ENCODE measurements around the gene CDH7.

The CDH7 gene

GRCh38 chr18:65750389-65751154, at the start of gene CDH7:
Gene CDH7 (plus strand): TSS chr18:65751012. CDS start chr18:65762843, 11,831 bp downstream.
- DNase-seq (ENCODE audit: extremely low spot score, insufficient read length, low read depth) (no peak), FAIRE-seq (no peak)

- FAIRE-seq, result no peak
- DNase-seq (ENCODE audit: extremely low spot score, insufficient read length, low read depth), result no peak
These were observed 46.8 kb upstream of the CDH7 start for GRCh38 chr18:65704046-65704445.

GRCh38 chr18:65706646-65707045, 44.2 kb upstream of the CDH7 start:
- FAIRE-seq, result no peak
- no peak for DNase-seq (ENCODE audit: extremely low spot score, insufficient read length, low read depth)

GRCh38 chr18:65711493-65711892, 39.3 kb upstream of the CDH7 start:
- FAIRE-seq (no peak), DNase-seq (ENCODE audit: extremely low spot score, insufficient read length, low read depth) (no peak)

- no peak for DNase-seq (ENCODE audit: extremely low spot score, insufficient read length, low read depth)
- FAIRE-seq, result no peak
These were observed 29.2 kb upstream of the CDH7 start for GRCh38 chr18:65721619-65722018.

- no peak for DNase-seq (ENCODE audit: extremely low spot score, insufficient read length, low read depth)
- FAIRE-seq, result no peak
These were observed 25.4 kb upstream of the CDH7 start for GRCh38 chr18:65725251-65726050.

GRCh38 chr18:65735155-65735554, 15.7 kb upstream of the CDH7 start:
- DNase-seq (ENCODE audit: extremely low spot score, insufficient read length, low read depth) (no peak), FAIRE-seq (no peak)

GRCh38 chr18:65737471-65737955, 13.3 kb upstream of the CDH7 start:
- FAIRE-seq (no peak), DNase-seq (ENCODE audit: extremely low spot score, insufficient read length, low read depth) (no peak)

GRCh38 chr18:65746936-65747335, 3.9 kb upstream of the CDH7 start:
- FAIRE-seq, result no peak
- DNase-seq (ENCODE audit: extremely low spot score, insufficient read length, low read depth), result no peak

- no peak for FAIRE-seq
- no peak for DNase-seq (ENCODE audit: extremely low spot score, insufficient read length, low read depth)
These were observed 2.5 kb upstream of the CDH7 start for GRCh38 chr18:65748321-65748720.

- DNase-seq (ENCODE audit: extremely low spot score, insufficient read length, low read depth) (no peak), FAIRE-seq (no peak)
These were observed 971 bp upstream of the CDH7 start for GRCh38 chr18:65749841-65750240.

GRCh38 chr18:65751155-65752085, 608 bp downstream of the CDH7 start:
- DNase-seq (ENCODE audit: extremely low spot score, insufficient read length, low read depth), result no peak
- FAIRE-seq, result no peak

GRCh38 chr18:65752625-65753325, 2.0 kb downstream of the CDH7 start:
- FAIRE-seq (no peak), DNase-seq (ENCODE audit: extremely low spot score, insufficient read length, low read depth) (no peak)

GRCh38 chr18:65753520-65753919, 2.7 kb downstream of the CDH7 start:
- DNase-seq (ENCODE audit: extremely low spot score, insufficient read length, low read depth) (no peak), FAIRE-seq (no peak)

- FAIRE-seq (no peak), DNase-seq (ENCODE audit: extremely low spot score, insufficient read length, low read depth) (no peak)
These were observed 3.3 kb downstream of the CDH7 start for GRCh38 chr18:65754121-65754520.

GRCh38 chr18:65755616-65756015, 4.8 kb downstream of the CDH7 start:
- FAIRE-seq, result no peak
- no peak for DNase-seq (ENCODE audit: extremely low spot score, insufficient read length, low read depth)

GRCh38 chr18:65760457-65760856, 9.6 kb downstream of the CDH7 start:
- FAIRE-seq (no peak), DNase-seq (ENCODE audit: extremely low spot score, insufficient read length, low read depth) (no peak)

GRCh38 chr18:65761636-65762295, 11.0 kb downstream of the CDH7 start:
- DNase-seq (ENCODE audit: extremely low spot score, insufficient read length, low read depth) (no peak), FAIRE-seq (no peak)

- FAIRE-seq (no peak), DNase-seq (ENCODE audit: extremely low spot score, insufficient read length, low read depth) (no peak)
These were observed 11.7 kb downstream of the CDH7 start for GRCh38 chr18:65762556-65762955.
